Measurements from ENCODE around the gene ADAM12. TPM values are rescaled to one million over a fixed set of nuclear protein-coding genes. Genes with fewer than 3 reads are reported as not detected.

Gene ADAM12
- total RNA-seq, 2 experiments from 2014 or later: 1.2 to 1.5 TPM

DNA sequence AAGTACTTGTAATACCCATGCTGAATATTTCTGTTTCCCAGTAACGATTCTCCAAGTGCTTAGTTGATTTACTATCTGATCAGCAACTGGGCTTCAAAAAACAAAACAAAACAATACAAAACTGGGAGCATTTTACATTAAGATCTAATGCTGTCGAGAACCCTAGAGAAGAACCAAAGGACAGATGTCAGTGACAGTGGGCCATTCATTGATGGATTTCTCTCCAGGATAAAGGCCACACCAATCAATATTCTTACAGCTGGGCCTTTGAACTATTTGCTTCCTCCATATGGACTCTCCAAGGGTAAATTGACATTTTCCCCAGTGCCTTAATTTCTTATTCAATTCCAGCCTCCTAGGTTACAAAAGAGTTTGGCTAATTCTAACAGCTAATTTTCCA lies 217.5 kb downstream of the ADAM12 start:
- peaks cover 0 to 9% of the 10 kb centered on the region in 2 experiments for H3K9me3 ChIP-seq (ENCODE audit: control insufficient read depth in 1 of 2, insufficient read depth in 1 of 2, low read length in 2 of 2)
- H3K27me3 Mint-ChIP-seq: no peaks in the 10 kb centered on the region
- no peak overlapping the region for H3K27ac Mint-ChIP-seq
- intact Hi-C loops (cut with DNase I, micrococcal nuclease): no loop called here
- no peak for ATAC-seq (ENCODE audit: poor library complexity)
- H3K4me3 ChIP-seq (ENCODE audit: low read length): no peak overlapping the region
- ChIA-PET POLR2A (no interaction called here), CTCF (no interaction called here)
- no peaks in the 10 kb centered on the region for H3K4me1 ChIP-seq (ENCODE audit: insufficient read depth, low read length)
- no peak overlapping the region for H3K4me3 Mint-ChIP-seq
- no peaks in the 10 kb centered on the region for H3K4me1 Mint-ChIP-seq (ENCODE audit: low read depth)
- DNase-seq: no peak
- H3K9me3 Mint-ChIP-seq: peaks cover 2% of the 10 kb centered on the region
- no peak overlapping the region for H3K27ac ChIP-seq (ENCODE audit: low read depth in 1 of 2, low read length in 2 of 2)
- H3K27me3 ChIP-seq (ENCODE audit: control insufficient read depth in 1 of 2, insufficient read depth in 2 of 2, low read length in 2 of 2): no peaks in the 10 kb centered on the region
- TF ChIP-seq CTCF (IDR thresholded peaks at IDR 0.05): no peak
- no peaks in the 10 kb centered on the region for H3K36me3 ChIP-seq (ENCODE audit: insufficient read depth, low read length)
- H3K36me3 Mint-ChIP-seq (ENCODE audit: low read depth): no peaks in the 10 kb centered on the region

- TF ChIP-seq CTCF (IDR thresholded peaks at IDR 0.05): no peak
- Histone ChIP-seq H3K4me3 (ENCODE audit: low read length) (no peak overlapping the region), H3K4me1 (ENCODE audit: insufficient read depth, low read length) (no peaks in the 10 kb centered on the region), H3K9me3 (ENCODE audit: control insufficient read depth in 1 of 2, insufficient read depth in 1 of 2, low read length in 2 of 2) (peaks cover 0 to 9% of the 10 kb centered on the region in 2 experiments), H3K27ac (ENCODE audit: low read depth in 1 of 2, low read length in 2 of 2) (no peak overlapping the region), H3K27me3 (ENCODE audit: control insufficient read depth in 1 of 2, insufficient read depth in 2 of 2, low read length in 2 of 2) (no peaks in the 10 kb centered on the region), H3K36me3 (ENCODE audit: insufficient read depth, low read length) (no peaks in the 10 kb centered on the region)
- no peaks in the 10 kb centered on the region for H3K36me3 Mint-ChIP-seq (ENCODE audit: low read depth)
- DNase-seq: no peak
- ATAC-seq (ENCODE audit: poor library complexity): no peak
- CTCF ChIA-PET: no interaction called here
- POLR2A ChIA-PET: no interaction called here
- H3K9me3 Mint-ChIP-seq: peaks cover 2% of the 10 kb centered on the region
- no peaks in the 10 kb centered on the region for H3K4me1 Mint-ChIP-seq (ENCODE audit: low read depth)
- H3K27me3 Mint-ChIP-seq: no peaks in the 10 kb centered on the region
- H3K4me3 Mint-ChIP-seq: no peak overlapping the region
- H3K27ac Mint-ChIP-seq: no peak overlapping the region
- intact Hi-C loops (cut with DNase I, micrococcal nuclease): no loop called here
Measured at GRCh38 chr10:126170371-126170770, 217.9 kb downstream of the ADAM12 start.

- Mint-ChIP-seq H3K27me3 (no peaks in the 10 kb centered on the region), H3K27ac (no peak overlapping the region), H3K4me1 (ENCODE audit: low read depth) (no peaks in the 10 kb centered on the region), H3K4me3 (no peak overlapping the region), H3K36me3 (ENCODE audit: low read depth) (no peaks in the 10 kb centered on the region), H3K9me3 (peaks cover 2% of the 10 kb centered on the region)
- no peak for TF ChIP-seq CTCF (IDR thresholded peaks at IDR 0.05)
- H3K36me3 ChIP-seq (ENCODE audit: insufficient read depth, low read length): no peaks in the 10 kb centered on the region
- intact Hi-C loops (cut with DNase I, micrococcal nuclease): no loop called here
- peaks cover 0 to 9% of the 10 kb centered on the region in 2 experiments for H3K9me3 ChIP-seq (ENCODE audit: control insufficient read depth in 1 of 2, insufficient read depth in 1 of 2, low read length in 2 of 2)
- no peaks in the 10 kb centered on the region for H3K27me3 ChIP-seq (ENCODE audit: control insufficient read depth in 1 of 2, insufficient read depth in 2 of 2, low read length in 2 of 2)
- H3K27ac ChIP-seq (ENCODE audit: low read depth in 1 of 2, low read length in 2 of 2): no peak overlapping the region
- ATAC-seq (ENCODE audit: poor library complexity): no peak
- no peak overlapping the region for H3K4me3 ChIP-seq (ENCODE audit: low read length)
- no peak for DNase-seq
- H3K4me1 ChIP-seq (ENCODE audit: insufficient read depth, low read length): no peaks in the 10 kb centered on the region
- POLR2A ChIA-PET: no interaction called here
- CTCF ChIA-PET: no interaction called here
Measured at GRCh38 chr10:126169899-126170298, 218.4 kb downstream of the ADAM12 start.

All from CD4-positive, alpha-beta T cell (primary cell).